Measurements from ENCODE around the gene PPP1R3D.
A peak's percentile ranks its signal among the peaks of the same experiment; 100 is the strongest.

Gene PPP1R3D

GRCh38 chr20:59948212-59948611 is 8.1 kb upstream of the PPP1R3D start:
- no peak for DNase-seq

- DNase-seq = no peak
These were observed 7.3 kb upstream of the PPP1R3D start for GRCh38 chr20:59947376-59947775.

- no peak for DNase-seq
These were observed 5.6 kb upstream of the PPP1R3D start for GRCh38 chr20:59945731-59946130.

GRCh38 chr20:59945175-59945574 is 5.1 kb upstream of the PPP1R3D start:
- no peak for DNase-seq

GRCh38 chr20:59944726-59945125 is 4.6 kb upstream of the PPP1R3D start:
- DNase-seq = no peak

- no peak for DNase-seq
These were observed 2.1 kb upstream of the PPP1R3D start for GRCh38 chr20:59942245-59942644.

GRCh38 chr20:59940956-59941294 is 820 bp upstream of the PPP1R3D start:
- DNase-seq = no peak

GRCh38 chr20:59939879-59940128 is 301 bp downstream of the PPP1R3D start:
- DNase-seq = no peak

GRCh38 chr20:59939052-59939878 is 840 bp downstream of the PPP1R3D start:
- no peak for DNase-seq

- no peak for DNase-seq
These were observed 1.4 kb downstream of the PPP1R3D start for GRCh38 chr20:59938696-59939051.

- no peak for DNase-seq
These were observed 1.9 kb downstream of the PPP1R3D start for GRCh38 chr20:59938221-59938620.

- DNase-seq = no peak
These were observed 3.0 kb downstream of the PPP1R3D start for GRCh38 chr20:59937150-59937549.

GRCh38 chr20:59936409-59936808 is 3.7 kb downstream of the PPP1R3D start:
- DNase-seq = no peak

GRCh38 chr20:59935457-59936185 is 4.5 kb downstream of the PPP1R3D start:
- DNase-seq = no peak

- peak; percentile 67 for DNase-seq
These were observed 6.1 kb downstream of the PPP1R3D start for GRCh38 chr20:59933849-59934585.

- peak; percentile 74 for DNase-seq
These were observed 6.7 kb downstream of the PPP1R3D start, which contains the start of gene SYCP2 for GRCh38 chr20:59933296-59933848. Gene SYCP2, minus strand, starts transcription at chr20:59933637. Its CDS starts 11,224 bp downstream, at chr20:59922413.

GRCh38 chr20:59932616-59933295 is 7.3 kb downstream of the PPP1R3D start:
- DNase-seq = no peak

GRCh38 chr20:59931511-59932312 is 8.4 kb downstream of the PPP1R3D start:
- DNase-seq = no peak

- DNase-seq = no peak
These were observed 14.2 kb downstream of the PPP1R3D start for GRCh38 chr20:59925899-59926298.

- DNase-seq = no peak
These were observed 14.7 kb downstream of the PPP1R3D start for GRCh38 chr20:59925359-59925758.

GRCh38 chr20:59923514-59923913 is 16.6 kb downstream of the PPP1R3D start:
- DNase-seq = no peak

GRCh38 chr20:59920944-59921343 is 19.2 kb downstream of the PPP1R3D start:
- DNase-seq = no peak

Data from activated gamma-delta T cell (primary cell).